ENCODE results near the gene KCNJ1.

DNA sequence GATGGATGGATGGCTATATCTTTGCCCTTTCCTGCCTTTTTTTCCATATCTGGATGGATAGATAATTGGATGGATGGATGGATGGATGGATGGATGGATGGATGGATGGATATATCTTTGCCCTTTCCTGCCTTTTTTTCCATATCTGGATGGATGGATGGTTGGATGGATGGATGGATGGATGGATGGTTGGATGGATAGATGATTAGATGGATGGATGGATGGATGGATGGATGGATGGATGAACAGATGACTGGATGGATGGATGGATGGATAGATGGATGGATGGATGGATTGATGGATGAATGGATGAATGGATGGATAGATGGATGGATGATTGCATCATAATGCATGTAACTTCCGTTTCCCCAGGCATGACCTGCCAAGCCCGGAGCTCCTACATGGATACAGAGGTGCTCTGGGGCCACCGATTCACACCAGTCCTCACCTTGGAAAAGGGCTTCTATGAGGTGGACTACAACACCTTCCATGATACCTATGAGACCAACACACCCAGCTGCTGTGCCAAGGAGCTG, 49.0 kb upstream of the KCNJ1 start:
- TF ChIP-seq, protein P1, sequence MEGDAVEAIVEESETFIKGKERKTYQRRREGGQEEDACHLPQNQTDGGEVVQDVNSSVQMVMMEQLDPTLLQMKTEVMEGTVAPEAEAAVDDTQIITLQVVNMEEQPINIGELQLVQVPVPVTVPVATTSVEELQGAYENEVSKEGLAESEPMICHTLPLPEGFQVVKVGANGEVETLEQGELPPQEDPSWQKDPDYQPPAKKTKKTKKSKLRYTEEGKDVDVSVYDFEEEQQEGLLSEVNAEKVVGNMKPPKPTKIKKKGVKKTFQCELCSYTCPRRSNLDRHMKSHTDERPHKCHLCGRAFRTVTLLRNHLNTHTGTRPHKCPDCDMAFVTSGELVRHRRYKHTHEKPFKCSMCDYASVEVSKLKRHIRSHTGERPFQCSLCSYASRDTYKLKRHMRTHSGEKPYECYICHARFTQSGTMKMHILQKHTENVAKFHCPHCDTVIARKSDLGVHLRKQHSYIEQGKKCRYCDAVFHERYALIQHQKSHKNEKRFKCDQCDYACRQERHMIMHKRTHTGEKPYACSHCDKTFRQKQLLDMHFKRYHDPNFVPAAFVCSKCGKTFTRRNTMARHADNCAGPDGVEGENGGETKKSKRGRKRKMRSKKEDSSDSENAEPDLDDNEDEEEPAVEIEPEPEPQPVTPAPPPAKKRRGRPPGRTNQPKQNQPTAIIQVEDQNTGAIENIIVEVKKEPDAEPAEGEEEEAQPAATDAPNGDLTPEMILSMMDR (conservative IDR thresholded peaks at IDR 0.05): no peak
- TF ChIP-seq EZH2 (IDR thresholded peaks at IDR 0.05; ENCODE audit: low read depth): no peak

Measured in PC-9 (cell line).